ENCODE measurements around the gene XRN2. TPM values are rescaled to one million over a fixed set of nuclear protein-coding genes. Genes with fewer than 3 reads are reported as not detected.

The XRN2 gene
- total RNA-seq, 4 donors from 2014 or later: 31.9 to 50.9 (median 37.3) TPM

- intact Hi-C loops (cut with DNase I; ENCODE audit: low total_unique reads): no loop called here
- WGBS, 2 donors: 90 to 91% methylated on average over 2 of the region's 2 CpGs
- no peak for DNase-seq (ENCODE audit: low spot score in 2 of 2)
- no peak overlapping the region for H3K4me3 ChIP-seq (ENCODE audit: low read depth, poor library complexity, severe bottlenecking)
- TF ChIP-seq CTCF (IDR thresholded peaks at IDR 0.05) (no peak), POLR2A (IDR thresholded peaks at IDR 0.05) (no peak)
These were observed 21.0 kb downstream of the XRN2 start for GRCh38 chr20:21324126-21324525.

- 58 to 71% methylated on average over 1 of the region's 1 CpG for WGBS, 2 donors
- DNase-seq (ENCODE audit: low spot score in 2 of 2): no peak
- TF ChIP-seq CTCF (IDR thresholded peaks at IDR 0.05) (no peak), POLR2A (IDR thresholded peaks at IDR 0.05) (no peak)
- intact Hi-C loops (cut with DNase I; ENCODE audit: low total_unique reads): no loop called here
- no peak overlapping the region for H3K4me3 ChIP-seq (ENCODE audit: low read depth, poor library complexity, severe bottlenecking)
These were observed 22.2 kb downstream of the XRN2 start for GRCh38 chr20:21325296-21325695.

GRCh38 chr20:21326700-21327099 lies 23.6 kb downstream of the XRN2 start:
- no peak for DNase-seq (ENCODE audit: low spot score in 2 of 2)
- no peak for TF ChIP-seq POLR2A (IDR thresholded peaks at IDR 0.05)
- no peak for TF ChIP-seq CTCF (IDR thresholded peaks at IDR 0.05)
- no peak overlapping the region for H3K4me3 ChIP-seq (ENCODE audit: low read depth, poor library complexity, severe bottlenecking)
- intact Hi-C loops (cut with DNase I; ENCODE audit: low total_unique reads): no loop called here
- WGBS, 2 donors: 69 to 71% methylated on average over 1 of the region's 1 CpG

- WGBS, 2 donors: 95 to 100% methylated on average over 2 of the region's 2 CpGs
- no peak overlapping the region for H3K4me3 ChIP-seq (ENCODE audit: low read depth, poor library complexity, severe bottlenecking)
- TF ChIP-seq POLR2A (IDR thresholded peaks at IDR 0.05) (no peak), CTCF (IDR thresholded peaks at IDR 0.05) (no peak)
- no peak for DNase-seq (ENCODE audit: low spot score in 2 of 2)
- intact Hi-C loops (cut with DNase I; ENCODE audit: low total_unique reads): no loop called here
These were observed 33.5 kb downstream of the XRN2 start for GRCh38 chr20:21336455-21337151.

GRCh38 chr20:21338291-21338690 lies 35.2 kb downstream of the XRN2 start:
- intact Hi-C loops (cut with DNase I; ENCODE audit: low total_unique reads): no loop called here
- no peak overlapping the region for H3K4me3 ChIP-seq (ENCODE audit: low read depth, poor library complexity, severe bottlenecking)
- WGBS, 2 donors: 83 to 88% methylated on average over 4 of the region's 4 CpGs
- no peak for TF ChIP-seq POLR2A (IDR thresholded peaks at IDR 0.05)
- no peak for TF ChIP-seq CTCF (IDR thresholded peaks at IDR 0.05)
- DNase-seq (ENCODE audit: low spot score in 2 of 2): no peak

- no peak overlapping the region for H3K4me3 ChIP-seq (ENCODE audit: low read depth, poor library complexity, severe bottlenecking)
- no peak for TF ChIP-seq POLR2A (IDR thresholded peaks at IDR 0.05)
- TF ChIP-seq CTCF (IDR thresholded peaks at IDR 0.05): no peak
- no peak for DNase-seq (ENCODE audit: low spot score in 2 of 2)
- WGBS, 2 donors: 89 to 99% methylated on average over 3 of the region's 3 CpGs
- intact Hi-C loops (cut with DNase I; ENCODE audit: low total_unique reads): no loop called here
These were observed 36.4 kb downstream of the XRN2 start for GRCh38 chr20:21339499-21339898.

Data from lower leg skin (tissue), 4 donors.